GM18502 (cell line): ENCODE data around the gene FIBP.
"Not testable (repeated sequence)": the region's sequence is repeated elsewhere in the genome, so short reads cannot be mapped to it uniquely, and the experiment has no call there.

Source experiments
- ATAC-seq: cut with Tn5 transposase; IDR thresholded peaks from one replicate; pipeline ENCODE4 v1.9.1; 2021; ENCODE audit warnings: mild to moderate bottlenecking; ENCODE audit not compliant: unreplicated experiment, poor library complexity

Gene FIBP

GRCh38 chr11:65849771-65850216 lies 38.5 kb downstream of the FIBP start:
- no peak for ATAC-seq

GRCh38 chr11:65849366-65849765 lies 38.9 kb downstream of the FIBP start:
- ATAC-seq, result no peak

GRCh38 chr11:65848693-65849092 lies 39.6 kb downstream of the FIBP start:
- not testable (repeated sequence) for ATAC-seq

DNA sequence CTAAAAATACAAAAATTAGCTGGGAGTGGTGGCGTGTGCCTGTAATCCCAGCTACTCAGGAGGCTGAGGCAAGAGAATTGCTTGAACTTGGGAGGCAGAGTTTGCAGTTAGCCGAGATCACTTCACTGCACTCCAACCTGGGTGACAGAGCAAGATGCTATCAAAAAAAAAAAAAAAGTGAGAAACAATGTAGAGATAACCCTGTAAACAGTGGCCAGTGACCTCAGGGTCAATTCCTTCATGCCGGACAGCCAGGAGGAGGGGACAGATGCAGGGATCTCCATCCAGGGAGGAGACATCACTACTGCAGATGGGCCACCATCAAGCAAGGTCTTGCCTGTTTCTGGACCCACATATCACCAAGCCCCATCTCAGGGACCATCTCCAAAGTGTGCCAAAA lies 40.5 kb downstream of the FIBP start:
- ATAC-seq, result no peak

GRCh38 chr11:65844231-65844872 lies 43.9 kb downstream of the FIBP start:
- ATAC-seq, result no peak

- ATAC-seq, result no peak
Measured at GRCh38 chr11:65843811-65844210, 44.5 kb downstream of the FIBP start.

GRCh38 chr11:65842144-65842543 lies 46.1 kb downstream of the FIBP start:
- ATAC-seq, result no peak

GRCh38 chr11:65834202-65834601 lies 54.1 kb downstream of the FIBP start:
- ATAC-seq, result no peak
